ENCODE results near the gene PIP5K1B.

PIP5K1B gene

DNA sequence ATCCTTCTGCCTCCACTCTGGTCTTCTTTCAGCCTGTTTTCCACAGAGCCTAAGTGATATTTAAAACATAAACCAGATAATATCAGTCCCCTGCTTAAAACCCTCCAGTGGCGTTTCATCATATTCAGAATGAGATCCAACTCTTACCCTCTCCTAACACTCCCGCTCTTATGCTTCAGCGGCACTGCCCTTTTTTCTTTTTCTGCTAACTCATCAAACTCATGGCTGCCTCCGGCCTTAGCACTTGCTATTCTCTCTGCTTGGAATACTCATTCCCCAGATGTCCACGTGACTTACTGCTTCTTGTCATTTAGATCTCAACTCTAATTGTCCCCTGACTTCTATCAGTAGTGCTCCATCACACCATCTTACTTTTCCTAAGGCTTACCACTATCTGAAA lies 73.6 kb downstream of the PIP5K1B start:
- in situ Hi-C loops (cut with MboI; ENCODE audit: low sequenced_read_pairs), result no loop called here
- DNase-seq (ENCODE audit: low spot score in 2 of 2), result no peak
- no peaks in the 10 kb centered on the region for H3K9me3 ChIP-seq

GRCh38 chr9:68779558-68780379 lies 74.7 kb downstream of the PIP5K1B start:
- H3K9me3 ChIP-seq, result no peaks in the 10 kb centered on the region
- H3K36me3 ChIP-seq (replicated peaks), result no peaks in the 10 kb centered on the region; the same call in 1 of the 2 replicates
- in situ Hi-C loops (cut with MboI; ENCODE audit: low sequenced_read_pairs), result no loop called here
- peaks cover 5% of the 10 kb centered on the region for H3K27me3 ChIP-seq (ENCODE audit: low read depth)
- peak; percentile 83 to 95 for DNase-seq (ENCODE audit: low spot score in 2 of 2)
- H3K4me3 ChIP-seq, result peak overlapping the region; percentile 93
- H3K4me1 ChIP-seq, result peaks cover 20% of the 10 kb centered on the region

More for the DNA sequence above, 73.6 kb downstream of the PIP5K1B start:
- H3K36me3 ChIP-seq (replicated peaks), result no peaks in the 10 kb centered on the region; the same call in 1 of the 2 replicates
- H3K27me3 ChIP-seq (ENCODE audit: low read depth), result peaks cover 15% of the 10 kb centered on the region
- H3K4me3 ChIP-seq, result no peak overlapping the region
- H3K4me1 ChIP-seq, result peaks cover 20% of the 10 kb centered on the region

DNA sequence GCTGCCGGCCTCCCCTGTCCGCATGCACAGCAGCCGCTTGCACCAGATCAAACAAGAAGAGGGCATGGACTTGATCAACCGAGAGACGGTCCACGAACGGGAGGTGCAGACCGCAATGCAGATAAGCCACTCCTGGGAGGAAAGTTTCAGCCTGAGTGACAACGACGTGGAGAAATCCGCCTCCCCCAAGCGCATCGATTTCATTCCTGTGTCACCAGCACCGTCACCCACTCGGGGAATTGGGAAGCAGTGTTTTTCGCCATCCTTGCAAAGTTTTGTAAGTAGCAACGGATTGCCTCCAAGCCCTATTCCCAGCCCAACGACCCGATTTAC lies 75.3 kb downstream of the PIP5K1B start:
- H3K27me3 ChIP-seq (ENCODE audit: low read depth), result no peaks in the 10 kb centered on the region; the same call in 1 of the 2 replicates
- H3K9me3 ChIP-seq, result no peaks in the 10 kb centered on the region
- no peak for DNase-seq (ENCODE audit: low spot score in 2 of 2)
- in situ Hi-C loops (cut with MboI; ENCODE audit: low sequenced_read_pairs), result no loop called here
- H3K4me3 ChIP-seq, result peak overlapping the region; percentile 93
- no peaks in the 10 kb centered on the region; the same call in 1 of the 2 replicates for H3K36me3 ChIP-seq (replicated peaks)
- H3K4me1 ChIP-seq, result peaks cover 20% of the 10 kb centered on the region

GRCh38 chr9:68780720-68781119 lies 75.7 kb downstream of the PIP5K1B start:
- Histone ChIP-seq H3K36me3 (replicated peaks) (no peaks in the 10 kb centered on the region; the same call in 1 of the 2 replicates), H3K4me1 (peaks cover 20% of the 10 kb centered on the region), H3K4me3 (peak overlapping the region; percentile 93), H3K9me3 (no peaks in the 10 kb centered on the region), H3K27me3 (ENCODE audit: low read depth) (no peaks in the 10 kb centered on the region)
- in situ Hi-C loops (cut with MboI; ENCODE audit: low sequenced_read_pairs), result no loop called here
- no peak for DNase-seq (ENCODE audit: low spot score in 2 of 2)

DNA sequence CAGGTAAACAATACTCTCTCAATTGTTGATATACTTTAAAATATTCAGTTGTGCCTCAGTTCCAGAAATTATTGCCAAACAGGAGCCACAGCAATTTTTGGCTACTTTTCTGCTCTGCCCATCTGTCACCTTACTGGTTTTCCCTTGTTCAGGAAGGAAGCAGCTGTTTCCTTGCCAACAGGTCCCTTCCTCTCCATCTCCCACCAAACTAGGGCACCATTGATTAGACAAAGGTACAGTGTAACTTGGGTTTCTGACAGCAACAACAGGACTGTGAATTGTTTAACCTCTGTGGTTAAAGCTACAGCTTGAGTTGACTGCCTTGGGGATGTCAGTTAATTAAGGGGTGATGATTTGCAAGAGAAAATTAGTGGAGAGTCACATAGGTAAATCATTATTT lies 76.9 kb downstream of the PIP5K1B start:
- Histone ChIP-seq H3K4me3 (no peak overlapping the region), H3K36me3 (replicated peaks) (no peaks in the 10 kb centered on the region; the same call in 1 of the 2 replicates), H3K4me1 (peaks cover 18% of the 10 kb centered on the region), H3K27me3 (ENCODE audit: low read depth) (no peaks in the 10 kb centered on the region), H3K9me3 (no peaks in the 10 kb centered on the region)
- no peak for DNase-seq (ENCODE audit: low spot score in 2 of 2)
- in situ Hi-C loops (cut with MboI; ENCODE audit: low sequenced_read_pairs), result no loop called here

DNA sequence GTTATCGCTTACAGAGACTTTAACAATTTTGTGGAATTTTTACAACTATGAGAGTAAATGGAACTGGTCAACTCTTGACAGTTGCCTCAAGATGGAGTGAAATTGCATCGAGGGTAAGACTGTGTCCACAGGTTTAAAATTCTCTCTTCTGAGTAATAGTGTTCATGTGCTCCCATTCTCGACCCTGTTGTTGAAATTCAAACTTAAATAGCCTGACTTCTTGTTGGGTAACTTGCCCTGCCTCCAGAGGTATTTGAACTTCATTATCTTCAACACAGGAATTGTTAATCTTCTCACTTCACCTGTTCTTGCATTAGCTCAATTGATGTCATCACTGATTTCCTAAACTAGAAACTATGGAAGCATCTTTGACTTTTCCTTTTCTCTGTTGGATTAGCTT lies 77.5 kb downstream of the PIP5K1B start:
- Histone ChIP-seq H3K27me3 (ENCODE audit: low read depth) (no peaks in the 10 kb centered on the region), H3K4me1 (peaks cover 11% of the 10 kb centered on the region), H3K36me3 (replicated peaks) (no peaks in the 10 kb centered on the region; the same call in 1 of the 2 replicates), H3K4me3 (no peak overlapping the region; the same call in 1 of the 2 replicates), H3K9me3 (no peaks in the 10 kb centered on the region)
- in situ Hi-C loops (cut with MboI; ENCODE audit: low sequenced_read_pairs), result no loop called here
- DNase-seq (ENCODE audit: low spot score in 2 of 2), result no peak

- in situ Hi-C loops (cut with MboI; ENCODE audit: low sequenced_read_pairs), result no loop called here
- Histone ChIP-seq H3K4me3 (no peak overlapping the region), H3K4me1 (peaks cover 5% of the 10 kb centered on the region), H3K9me3 (no peaks in the 10 kb centered on the region), H3K27me3 (ENCODE audit: low read depth) (no peaks in the 10 kb centered on the region), H3K36me3 (replicated peaks) (no peaks in the 10 kb centered on the region; the same call in 1 of the 2 replicates)
- DNase-seq (ENCODE audit: low spot score in 2 of 2), result no peak
Measured at GRCh38 chr9:68785965-68786364, 80.9 kb downstream of the PIP5K1B start.

- in situ Hi-C loops (cut with MboI; ENCODE audit: low sequenced_read_pairs), result no loop called here
- H3K4me3 ChIP-seq, result no peak overlapping the region
- H3K36me3 ChIP-seq (replicated peaks), result no peaks in the 10 kb centered on the region
- no peak for DNase-seq (ENCODE audit: low spot score in 2 of 2)
- H3K9me3 ChIP-seq, result no peaks in the 10 kb centered on the region
- H3K4me1 ChIP-seq, result no peaks in the 10 kb centered on the region
- peaks cover 15% of the 10 kb centered on the region for H3K27me3 ChIP-seq (ENCODE audit: low read depth)
Measured at GRCh38 chr9:68791169-68791568, 86.1 kb downstream of the PIP5K1B start.

DNA sequence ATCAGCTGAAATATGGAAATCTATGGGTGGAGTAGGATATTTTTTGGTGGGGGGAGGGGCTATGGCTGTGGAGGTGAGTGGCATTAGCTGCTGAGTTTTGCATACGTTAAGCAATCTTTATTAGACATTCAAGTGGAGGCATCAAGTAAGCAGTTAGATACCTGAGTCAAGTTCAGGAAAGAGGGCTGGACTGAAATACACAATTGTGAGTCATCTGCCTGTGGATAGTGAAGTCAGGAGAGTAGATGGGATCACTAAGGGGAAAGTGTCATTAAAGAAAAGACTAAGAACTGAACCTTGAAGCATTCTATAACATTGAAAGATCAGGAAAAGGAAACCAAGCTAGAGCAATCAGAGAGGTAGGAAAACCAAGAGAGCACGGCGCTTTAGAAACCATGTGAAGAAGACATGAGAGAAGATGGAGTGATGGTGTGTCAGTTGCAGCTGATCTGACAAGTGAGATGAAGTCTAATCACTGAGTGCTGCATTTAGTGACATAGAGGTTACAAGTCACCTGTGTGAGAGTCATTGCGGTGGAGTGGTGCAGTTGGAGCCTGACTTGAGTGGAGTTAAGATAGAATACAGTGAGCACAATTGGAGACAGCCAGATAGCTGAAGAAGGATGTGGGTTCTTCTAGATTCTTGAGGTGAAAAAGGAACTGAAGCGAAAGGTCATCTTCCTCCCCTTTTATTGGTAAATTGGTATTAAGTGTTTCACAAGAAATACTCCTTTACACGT lies 88.7 kb downstream of the PIP5K1B start:
- Histone ChIP-seq H3K36me3 (replicated peaks) (no peaks in the 10 kb centered on the region), H3K27me3 (ENCODE audit: low read depth) (peaks cover 37% of the 10 kb centered on the region), H3K9me3 (no peaks in the 10 kb centered on the region), H3K4me3 (no peak overlapping the region), H3K4me1 (no peaks in the 10 kb centered on the region)
- no peak for DNase-seq (ENCODE audit: low spot score in 2 of 2)
- in situ Hi-C loops (cut with MboI; ENCODE audit: low sequenced_read_pairs), result no loop called here

GRCh38 chr9:68794898-68795297 lies 89.9 kb downstream of the PIP5K1B start:
- Histone ChIP-seq H3K27me3 (ENCODE audit: low read depth) (peaks cover 47% of the 10 kb centered on the region), H3K36me3 (replicated peaks) (no peaks in the 10 kb centered on the region), H3K4me3 (no peak overlapping the region), H3K9me3 (no peaks in the 10 kb centered on the region), H3K4me1 (no peaks in the 10 kb centered on the region)
- no peak for DNase-seq (ENCODE audit: low spot score in 2 of 2)
- in situ Hi-C loops (cut with MboI; ENCODE audit: low sequenced_read_pairs), result no loop called here

- H3K9me3 ChIP-seq, result no peaks in the 10 kb centered on the region
- no peak for DNase-seq (ENCODE audit: low spot score in 2 of 2)
- peaks cover 52% of the 10 kb centered on the region for H3K27me3 ChIP-seq (ENCODE audit: low read depth)
- in situ Hi-C loops (cut with MboI; ENCODE audit: low sequenced_read_pairs), result no loop called here
- no peaks in the 10 kb centered on the region for H3K36me3 ChIP-seq (replicated peaks)
- H3K4me1 ChIP-seq, result no peaks in the 10 kb centered on the region
- no peak overlapping the region for H3K4me3 ChIP-seq
Measured at GRCh38 chr9:68795411-68795810, 90.4 kb downstream of the PIP5K1B start.

GRCh38 chr9:68797116-68797515 lies 92.1 kb downstream of the PIP5K1B start:
- Histone ChIP-seq H3K4me1 (no peaks in the 10 kb centered on the region), H3K9me3 (no peaks in the 10 kb centered on the region), H3K36me3 (replicated peaks) (no peaks in the 10 kb centered on the region), H3K4me3 (no peak overlapping the region), H3K27me3 (ENCODE audit: low read depth) (peaks cover 64% of the 10 kb centered on the region)
- in situ Hi-C loops (cut with MboI; ENCODE audit: low sequenced_read_pairs), result no loop called here
- DNase-seq (ENCODE audit: low spot score in 2 of 2), result no peak

DNA sequence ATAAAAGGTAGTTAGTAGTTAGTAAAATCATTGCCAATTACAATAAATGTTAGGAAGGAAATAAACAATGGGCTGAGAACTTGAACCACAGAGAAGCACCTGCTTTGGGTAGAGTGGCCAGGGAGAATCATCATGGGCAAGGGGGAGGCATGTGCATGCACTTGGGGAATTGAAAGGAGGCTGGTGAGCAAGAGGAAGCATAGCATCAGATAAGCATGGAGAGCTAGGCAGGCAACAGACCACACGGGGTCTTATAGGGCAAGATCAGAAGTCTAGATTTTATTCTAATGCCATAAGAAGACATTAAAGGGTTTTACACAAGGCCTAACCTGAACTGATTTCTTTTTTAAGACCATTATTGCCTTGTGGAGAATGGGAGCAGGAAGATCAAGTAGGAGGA lies 93.4 kb downstream of the PIP5K1B start:
- H3K9me3 ChIP-seq, result no peaks in the 10 kb centered on the region
- no peaks in the 10 kb centered on the region for H3K4me1 ChIP-seq
- no peak overlapping the region for H3K4me3 ChIP-seq
- DNase-seq (ENCODE audit: low spot score in 2 of 2), result no peak
- H3K36me3 ChIP-seq (replicated peaks), result no peaks in the 10 kb centered on the region
- in situ Hi-C loops (cut with MboI; ENCODE audit: low sequenced_read_pairs), result no loop called here
- peaks cover 76% of the 10 kb centered on the region for H3K27me3 ChIP-seq (ENCODE audit: low read depth)

DNA sequence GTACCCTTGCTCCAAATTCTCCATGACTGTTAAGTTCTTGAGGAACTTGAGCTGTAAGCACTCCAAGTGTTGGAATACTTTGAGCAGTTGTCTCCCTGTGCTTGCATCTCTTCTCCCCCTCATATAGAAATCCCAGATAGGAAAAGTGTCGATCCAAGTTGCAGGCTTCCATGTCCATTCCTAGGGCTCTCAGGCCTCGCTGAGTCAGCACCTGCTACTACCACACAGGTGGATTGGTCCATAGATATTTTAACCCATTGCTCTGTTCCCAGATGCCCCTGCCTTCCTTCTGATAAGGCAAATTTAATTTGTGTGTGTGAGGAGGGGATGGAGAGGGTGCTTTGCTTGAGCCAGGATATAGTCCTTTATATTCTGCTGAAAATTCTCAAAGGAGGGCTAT lies 95.8 kb downstream of the PIP5K1B start:
- Histone ChIP-seq H3K9me3 (no peaks in the 10 kb centered on the region), H3K4me1 (no peaks in the 10 kb centered on the region), H3K4me3 (no peak overlapping the region), H3K27me3 (ENCODE audit: low read depth) (peaks cover 79% of the 10 kb centered on the region), H3K36me3 (replicated peaks) (no peaks in the 10 kb centered on the region)
- DNase-seq (ENCODE audit: low spot score in 2 of 2), result no peak
- in situ Hi-C loops (cut with MboI; ENCODE audit: low sequenced_read_pairs), result no loop called here

Data from HAP-1 (cell line).